ENCODE data around the gene MAST1. TPM values are rescaled to one million over a fixed set of nuclear protein-coding genes. Genes with fewer than 3 reads are reported as not detected.

MAST1 gene
- total RNA-seq, 2 donors from 2014 or later = not detected

- DNase-seq (ENCODE audit: low spot score) (no peak), ATAC-seq (ENCODE audit: insufficient number of reproducible peaks, low FRiP score, low read depth) (no peak)
- Histone ChIP-seq H3K27ac (peak overlapping the region; percentile 93 to 98), H3K27me3 (replicated peaks; ENCODE audit: insufficient read depth) (no peaks in the 10 kb centered on the region), H3K36me3 (peaks cover 12% of the 10 kb centered on the region), H3K9me3 (no peaks in the 10 kb centered on the region), H3K4me1 (ENCODE audit: control insufficient read depth in 1 of 2, low read depth in 2 of 2) (peaks cover 5 to 19% of the 10 kb centered on the region in 2 donors), H3K4me3 (peak overlapping the region; percentile 96)
- no peak for TF ChIP-seq CTCF (IDR thresholded peaks at IDR 0.05)
These were observed 42.3 kb downstream of the MAST1 start for GRCh38 chr19:12880551-12881171.

- peaks cover 12% of the 10 kb centered on the region for H3K36me3 ChIP-seq
- H3K9me3 ChIP-seq = no peaks in the 10 kb centered on the region
- ATAC-seq (ENCODE audit: insufficient number of reproducible peaks, low FRiP score, low read depth) = peak; percentile 88
- H3K27me3 ChIP-seq (replicated peaks; ENCODE audit: insufficient read depth) = no peaks in the 10 kb centered on the region
- TF ChIP-seq CTCF (IDR thresholded peaks at IDR 0.05) = no peak
- H3K27ac ChIP-seq = peak within 1 kb of the TSS; percentile 93 to 98
- H3K4me3 ChIP-seq = peak within 1 kb of the TSS; percentile 96
- DNase-seq (ENCODE audit: low spot score) = peak; percentile 88
- peaks cover 8 to 23% of the 10 kb centered on the region in 2 donors for H3K4me1 ChIP-seq (ENCODE audit: control insufficient read depth in 1 of 2, low read depth in 2 of 2)
These were observed 43.0 kb downstream of the MAST1 start, which contains the start of gene DNASE2 for GRCh38 chr19:12881172-12881808. Gene DNASE2, minus strand, starts transcription at chr19:12881449. Its CDS starts 74 bp downstream, at chr19:12881375.

- peaks cover 8 to 23% of the 10 kb centered on the region in 2 donors for H3K4me1 ChIP-seq (ENCODE audit: control insufficient read depth in 1 of 2, low read depth in 2 of 2)
- no peak overlapping the region for H3K27ac ChIP-seq
- H3K36me3 ChIP-seq = peaks cover 11% of the 10 kb centered on the region
- H3K4me3 ChIP-seq = no peak overlapping the region
- no peaks in the 10 kb centered on the region for H3K27me3 ChIP-seq (replicated peaks; ENCODE audit: insufficient read depth)
- no peak for TF ChIP-seq CTCF (IDR thresholded peaks at IDR 0.05)
- H3K9me3 ChIP-seq = no peaks in the 10 kb centered on the region
- ATAC-seq (ENCODE audit: insufficient number of reproducible peaks, low FRiP score, low read depth) = no peak
- no peak for DNase-seq (ENCODE audit: low spot score)
These were observed 44.3 kb downstream of the MAST1 start for GRCh38 chr19:12882589-12882988.

- no peaks in the 10 kb centered on the region for H3K9me3 ChIP-seq
These were observed 45.9 kb downstream of the MAST1 start for GRCh38 chr19:12884202-12884601.

More at GRCh38 chr19:12884202-12884601, 45.9 kb downstream of the MAST1 start:
- Histone ChIP-seq H3K4me1 (ENCODE audit: control insufficient read depth in 1 of 2, low read depth in 2 of 2) (peaks cover 8 to 23% of the 10 kb centered on the region in 2 donors), H3K27me3 (replicated peaks; ENCODE audit: insufficient read depth) (no peaks in the 10 kb centered on the region), H3K4me3 (no peak overlapping the region), H3K27ac (no peak overlapping the region), H3K36me3 (no peaks in the 10 kb centered on the region)
- TF ChIP-seq CTCF (IDR thresholded peaks at IDR 0.05) = no peak
- ATAC-seq (ENCODE audit: insufficient number of reproducible peaks, low FRiP score, low read depth) (no peak), DNase-seq (ENCODE audit: low spot score) (no peak)
